GM08714 (cell line): ENCODE data around the gene CCDC188.

Experiments used
- H3K4me3 ChIP-seq: fragments of 200-500 bp; sonication (Bioruptor generic); 2 replicates; pipeline ENCODE4 v1.5.1; 2014; ENCODE audit warnings: mild to moderate bottlenecking, low read length, inconsistent platforms
- ZNF274 ChIP-seq: IDR thresholded peaks from 2 replicates; pipeline ENCODE4 v1.6.1; 2012; ENCODE audit warnings: mild to moderate bottlenecking, low read depth, low read length

CCDC188 gene

GRCh38 chr22:20178075-20178914 lies 27.4 kb upstream of the CCDC188 start:
- TF ChIP-seq ZNF274: no peak
- no peak overlapping the region for H3K4me3 ChIP-seq

GRCh38 chr22:20177217-20177911 lies 26.5 kb upstream of the CCDC188 start:
- TF ChIP-seq ZNF274: no peak
- no peak overlapping the region for H3K4me3 ChIP-seq

GRCh38 chr22:20176421-20177085 lies 25.7 kb upstream of the CCDC188 start:
- no peak for TF ChIP-seq ZNF274
- H3K4me3 ChIP-seq: no peak overlapping the region

GRCh38 chr22:20175597-20175900 lies 24.7 kb upstream of the CCDC188 start:
- TF ChIP-seq ZNF274: no peak
- H3K4me3 ChIP-seq: no peak overlapping the region

- no peak for TF ChIP-seq ZNF274
- H3K4me3 ChIP-seq: no peak overlapping the region
Measured at GRCh38 chr22:20174785-20175596, 24.1 kb upstream of the CCDC188 start.

GRCh38 chr22:20173772-20174171 lies 22.9 kb upstream of the CCDC188 start:
- no peak overlapping the region for H3K4me3 ChIP-seq
- TF ChIP-seq ZNF274: no peak

GRCh38 chr22:20173246-20173645 lies 22.4 kb upstream of the CCDC188 start:
- H3K4me3 ChIP-seq: no peak overlapping the region
- TF ChIP-seq ZNF274: no peak

- no peak for TF ChIP-seq ZNF274
Measured at GRCh38 chr22:20172141-20172613, 21.3 kb upstream of the CCDC188 start.

GRCh38 chr22:20171288-20172140 lies 20.7 kb upstream of the CCDC188 start:
- TF ChIP-seq ZNF274: no peak

More at GRCh38 chr22:20172141-20172613, 21.3 kb upstream of the CCDC188 start:
- H3K4me3 ChIP-seq: no peak overlapping the region

GRCh38 chr22:20170170-20170569 lies 19.3 kb upstream of the CCDC188 start:
- no peak for TF ChIP-seq ZNF274
- H3K4me3 ChIP-seq: no peak overlapping the region

More at GRCh38 chr22:20171288-20172140, 20.7 kb upstream of the CCDC188 start:
- no peak overlapping the region for H3K4me3 ChIP-seq

- TF ChIP-seq ZNF274: no peak
- H3K4me3 ChIP-seq: no peak overlapping the region
Measured at GRCh38 chr22:20169253-20169822, 18.5 kb upstream of the CCDC188 start.

GRCh38 chr22:20167643-20168322 lies 16.9 kb upstream of the CCDC188 start:
- no peak overlapping the region for H3K4me3 ChIP-seq
- TF ChIP-seq ZNF274: no peak
